Esophagus muscularis mucosa (tissue), 4 donors: ENCODE measurements around the gene PRDM16. TPM values are rescaled to one million over a fixed set of nuclear protein-coding genes. Genes with fewer than 3 reads are reported as not detected.

Experiments used
- DNase-seq: peaks from one replicate; pipeline ENCODE4 v3.0.0-alpha.2; 2017; ENCODE audit errors: extremely low spot score
- H3K27ac ChIP-seq, 4 donors: fragments of 200-600 bp; sonication (generic); replicated peaks in 1 of 4; 1 replicate in 3 of 4; 2 replicates in 1 of 4; pipeline ENCODE4 v1.5.1; 2016 to 2019; ENCODE audit warnings: mild to moderate bottlenecking in 1 of 4
- H3K27me3 ChIP-seq, 4 donors: fragments of 200-600 bp; sonication (generic); one replicate each; pipeline versions ENCODE4 v1.5.1 to v1.6.0; 2016 to 2019
- H3K36me3 ChIP-seq, 4 donors: fragments of 200-600 bp; sonication (generic); one replicate each; pipeline ENCODE4 v1.5.1; 2016 to 2019
- H3K4me1 ChIP-seq, 4 donors: fragments of 200-600 bp; sonication (generic); one replicate each; pipeline ENCODE4 v1.5.1; 2016 to 2019
- H3K4me3 ChIP-seq, 4 donors: fragments of 200-600 bp; sonication (generic); 1 replicate in 2 of 4; 2 replicates in 2 of 4; pipeline ENCODE4 v1.5.1; 2016 to 2019; ENCODE audit warnings: mild to moderate bottlenecking in 4 of 4, moderate library complexity in 1 of 4
- H3K9me3 ChIP-seq, 4 donors: fragments of 200-600 bp; sonication (generic); 1 replicate in 3 of 4; 2 replicates in 1 of 4; pipeline ENCODE4 v1.5.1; 2016 to 2019
- CTCF ChIP-seq, 3 experiments: fragments of 200-600 bp in 2 of 3; fragments of 450-650 bp in 1 of 3; sonication (generic) in 2 of 3; IDR thresholded peaks; one replicate each; pipeline ENCODE4 v1.5.1; 2017 to 2019; ENCODE audit warnings: antibody characterized with exemption in 3 of 3, mild to moderate bottlenecking in 2 of 3, moderate library complexity in 1 of 3
- EP300 ChIP-seq: sonication (generic); formaldehyde crosslinking; IDR thresholded peaks from one replicate; pipeline ENCODE4 v1.6.1; 2017; ENCODE audit warnings: antibody characterized with exemption
- POLR2A ChIP-seq: fragments of 450-650 bp; IDR thresholded peaks from one replicate; pipeline ENCODE4 v1.6.1; 2017; ENCODE audit warnings: antibody characterized with exemption, moderate library complexity, mild to moderate bottlenecking, low read depth
- POLR2AphosphoS5 ChIP-seq, 2 donors: sonication (generic); formaldehyde crosslinking; IDR thresholded peaks; one replicate each; pipeline ENCODE4 v1.6.1; 2017; ENCODE audit warnings: antibody characterized with exemption in 2 of 2
- WGBS: methylation state at CpG from one replicate; pipeline ENCODE4 v1.1.5; 2018; 5-methylcytosine and 5-hydroxymethylcytosine counted together
- intact Hi-C: fragments of 100-400 bp; cut with DNase I; formaldehyde crosslinking; loops from one replicate; pipeline ENCODE4 v1.15.1; 2023
- total RNA-seq, 4 donors: library from RNA; depleted of rRNA; stranded (reverse); fragments of >200 nt; gene quantifications; one replicate each; pipeline versions ENCODE4 v1.1.0 to v1.2.1, GENCODE V29; 2016

The PRDM16 gene
- total RNA-seq, 4 donors from 2014 or later = 1.2 to 4.4 (median 2.2) TPM

GRCh38 chr1:3064901-3065300, 4.1 kb upstream of the PRDM16 start:
- H3K9me3 ChIP-seq = no peaks in the 10 kb centered on the region
- no peak for DNase-seq
- H3K27ac ChIP-seq = no peak overlapping the region
- no peaks in the 10 kb centered on the region for H3K36me3 ChIP-seq
- intact Hi-C loops = loop anchor here (5.0 kb wide), 1 partner anchor 357 kb away; no protein-coding TSS in a partner anchor
- H3K27me3 ChIP-seq = peaks cover 11 to 97% (median 59%) of the 10 kb centered on the region in 4 donors
- no peak overlapping the region for H3K4me3 ChIP-seq
- peaks cover 25 to 53% (median 48%) of the 10 kb centered on the region in 4 donors for H3K4me1 ChIP-seq
- TF ChIP-seq POLR2A (no peak), POLR2AphosphoS5 (IDR thresholded peaks at IDR 0.05) (no peak), CTCF (IDR thresholded peaks at IDR 0.05) (no peak), EP300 (no peak)
- WGBS = 71% methylated on average over 9 of the region's 9 CpGs

DNA sequence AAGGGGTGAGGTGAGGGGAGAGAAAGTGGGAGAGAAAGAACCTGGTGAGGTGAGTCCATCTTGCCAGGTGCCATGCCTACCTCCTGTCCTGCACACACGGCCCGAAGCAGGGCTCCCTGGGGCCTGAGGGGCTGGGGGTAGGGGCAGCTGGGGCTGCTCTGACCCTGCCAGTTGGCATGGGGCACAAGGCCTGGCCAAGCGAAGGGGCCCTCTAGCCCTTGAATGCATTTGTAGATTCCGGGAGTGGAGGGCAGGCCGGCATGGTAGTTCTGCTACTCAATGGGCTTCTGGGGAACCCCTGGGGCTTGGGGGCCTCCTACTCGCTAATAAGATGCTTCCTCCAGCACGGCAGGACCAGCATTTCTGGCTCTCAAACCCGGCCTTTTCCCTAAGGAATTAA, 3.6 kb upstream of the PRDM16 start:
- Histone ChIP-seq H3K27me3 (peaks cover 11 to 94% (median 59%) of the 10 kb centered on the region in 4 donors), H3K4me3 (no peak overlapping the region), H3K9me3 (no peaks in the 10 kb centered on the region), H3K4me1 (peaks cover 25 to 55% (median 49%) of the 10 kb centered on the region in 4 donors), H3K27ac (no peak overlapping the region), H3K36me3 (no peaks in the 10 kb centered on the region)
- intact Hi-C loops = loop anchor here (5.0 kb wide), 1 partner anchor 357 kb away; no protein-coding TSS in a partner anchor
- 49% methylated on average over 8 of the region's 8 CpGs for WGBS
- no peak for DNase-seq
- no peak for TF ChIP-seq POLR2A
- no peak for TF ChIP-seq EP300
- no peak for TF ChIP-seq CTCF (IDR thresholded peaks at IDR 0.05)
- TF ChIP-seq POLR2AphosphoS5 (IDR thresholded peaks at IDR 0.05) = no peak

- no peak for DNase-seq
- no peak overlapping the region for H3K4me3 ChIP-seq
- peaks cover 11 to 94% (median 60%) of the 10 kb centered on the region in 4 donors for H3K27me3 ChIP-seq
- 81% methylated on average over 7 of the region's 7 CpGs for WGBS
- H3K27ac ChIP-seq = no peak overlapping the region
- H3K9me3 ChIP-seq = no peaks in the 10 kb centered on the region
- peaks cover 28 to 59% (median 53%) of the 10 kb centered on the region in 4 donors for H3K4me1 ChIP-seq
- intact Hi-C loops = loop anchor here (5.0 kb wide), 1 partner anchor 357 kb away; no protein-coding TSS in a partner anchor
- TF ChIP-seq POLR2A (no peak), EP300 (no peak), CTCF (IDR thresholded peaks at IDR 0.05) (no peak), POLR2AphosphoS5 (IDR thresholded peaks at IDR 0.05) (no peak)
- no peaks in the 10 kb centered on the region for H3K36me3 ChIP-seq
These were observed 3.2 kb upstream of the PRDM16 start for GRCh38 chr1:3065797-3066196.

DNA sequence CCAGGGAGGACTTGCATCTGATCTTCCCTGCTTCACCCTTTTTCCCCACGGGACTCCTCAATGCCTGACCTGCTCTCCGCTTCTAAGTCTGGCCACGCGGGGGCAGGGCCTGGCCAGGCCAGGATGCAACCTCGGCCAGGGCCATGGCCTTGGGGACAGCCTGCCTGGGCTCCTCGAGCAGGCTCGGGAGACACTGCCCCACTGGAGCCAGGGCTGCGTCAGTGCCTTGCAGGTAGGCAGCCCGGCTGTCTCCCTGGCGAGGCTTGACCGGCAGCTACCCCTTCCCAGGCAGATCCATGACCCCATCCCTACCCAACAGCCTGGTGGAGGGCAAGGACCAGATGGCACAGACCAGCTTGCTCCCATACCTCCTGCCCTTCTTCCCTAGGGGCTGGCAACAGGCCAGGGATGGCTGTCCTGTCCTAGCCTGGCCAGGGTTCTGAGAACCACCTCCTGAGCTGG, 2.7 kb upstream of the PRDM16 start:
- Histone ChIP-seq H3K27me3 (peaks cover 11 to 94% (median 63%) of the 10 kb centered on the region in 4 donors), H3K9me3 (no peaks in the 10 kb centered on the region), H3K27ac (no peak overlapping the region), H3K36me3 (no peaks in the 10 kb centered on the region), H3K4me3 (peak overlapping the region in 1 of 4 donors; percentile 7), H3K4me1 (peaks cover 30 to 64% (median 58%) of the 10 kb centered on the region in 4 donors)
- DNase-seq = no peak
- TF ChIP-seq POLR2AphosphoS5 (IDR thresholded peaks at IDR 0.05) (no peak), CTCF (IDR thresholded peaks at IDR 0.05) (peak in 1 of 3 experiments; percentile 33), EP300 (no peak)
- intact Hi-C loops = loop anchor here (5.0 kb wide), 1 partner anchor 356 kb away; no protein-coding TSS in a partner anchor
- 68% methylated on average over 10 of the region's 11 CpGs for WGBS
